Stimulated activated CD4-positive, alpha-beta T cell treated with anti-CD3 and anti-CD28 coated beads, Interleukin-1b, Interleukin-23, amount 100 ng/mL, for 4 hours (primary cell): ENCODE results near the gene FAHD1.

Experiments
- DNase-seq, 2 donors: peaks; one replicate each; pipeline ENCODE4 v3.0.0-alpha.2; 2020; ENCODE audit warnings: low read depth in 2 of 2

FAHD1 gene

DNA sequence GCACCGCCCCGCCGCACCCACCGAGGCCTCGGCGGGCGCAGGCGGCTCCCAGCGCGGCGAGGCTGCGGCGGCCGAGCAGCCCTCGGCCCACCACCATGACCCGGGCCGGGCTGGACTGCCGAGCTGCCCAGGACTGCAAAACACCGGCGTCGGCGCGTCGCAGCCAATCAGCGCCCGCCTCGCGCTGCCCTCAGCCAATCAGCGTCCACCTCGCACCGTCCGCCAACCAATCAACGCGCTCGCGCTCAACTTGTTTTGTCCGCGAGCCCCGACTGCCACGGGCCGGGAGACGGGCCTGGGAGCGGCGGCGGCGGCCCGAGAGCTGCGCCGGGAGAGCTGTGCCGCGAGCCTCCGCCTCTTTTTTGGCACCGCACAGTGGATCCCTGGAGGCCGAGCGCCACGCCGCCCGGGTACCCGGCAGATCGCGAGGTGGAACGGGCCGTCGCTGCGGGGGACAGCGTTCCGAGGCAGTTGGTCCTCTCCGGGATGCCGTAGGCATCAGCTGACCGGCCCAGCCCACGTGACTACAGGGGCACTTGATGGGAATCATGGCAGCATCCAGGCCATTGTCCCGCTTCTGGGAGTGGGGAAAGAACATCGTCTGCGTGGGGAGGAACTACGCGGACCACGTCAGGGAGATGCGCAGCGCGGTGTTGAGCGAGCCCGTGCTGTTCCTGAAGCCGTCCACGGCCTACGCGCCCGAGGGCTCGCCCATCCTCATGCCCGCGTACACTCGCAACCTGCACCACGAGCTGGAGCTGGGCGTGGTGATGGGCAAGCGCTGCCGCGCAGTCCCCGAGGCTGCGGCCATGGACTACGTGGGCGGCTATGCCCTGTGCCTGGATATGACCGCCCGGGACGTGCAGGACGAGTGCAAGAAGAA is at the start of gene FAHD1, which contains the start of gene HAGH:
TSS of gene FAHD1 (plus strand) at position 516 of the 883 bp plus-strand sequence. CDS start at position 549, 33 bp downstream.
TSS of gene HAGH (minus strand) at position 135 of the 883 bp plus-strand sequence. CDS start at position 97, 38 bp downstream.
- DNase-seq: peak; percentile 83

GRCh38 chr16:1777375-1778199 is 49.4 kb upstream of the FAHD1 start:
- no peak for DNase-seq

GRCh38 chr16:1778200-1779179 is 48.5 kb upstream of the FAHD1 start:
- no peak for DNase-seq

DNA sequence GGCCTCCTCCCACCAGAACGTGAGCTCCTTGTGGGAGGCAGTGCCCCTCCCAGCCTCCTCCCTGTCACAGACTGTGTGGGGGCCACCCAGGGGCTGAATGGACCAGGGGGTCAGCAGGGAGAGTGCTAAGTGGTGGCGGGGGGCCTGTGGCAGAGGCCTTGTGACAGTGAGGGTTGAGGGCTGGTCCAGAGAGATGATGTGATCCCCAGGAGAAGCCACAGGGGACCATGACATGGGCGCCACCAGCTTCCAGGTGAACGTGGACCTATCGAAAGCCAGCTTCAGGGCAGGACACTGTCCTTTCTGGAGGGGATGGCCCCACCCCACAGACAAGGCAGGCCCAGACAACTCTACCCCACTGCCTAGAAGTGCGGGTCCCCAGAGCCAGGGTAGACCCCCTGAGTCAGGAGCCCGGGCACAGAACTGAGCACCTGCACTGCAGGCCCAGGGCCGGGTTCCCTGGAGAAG is 47.7 kb upstream of the FAHD1 start:
- DNase-seq: no peak

- no peak for DNase-seq
Observed at GRCh38 chr16:1779741-1780676, 47.0 kb upstream of the FAHD1 start.

GRCh38 chr16:1780677-1781072 is 46.3 kb upstream of the FAHD1 start:
- no peak for DNase-seq

DNA sequence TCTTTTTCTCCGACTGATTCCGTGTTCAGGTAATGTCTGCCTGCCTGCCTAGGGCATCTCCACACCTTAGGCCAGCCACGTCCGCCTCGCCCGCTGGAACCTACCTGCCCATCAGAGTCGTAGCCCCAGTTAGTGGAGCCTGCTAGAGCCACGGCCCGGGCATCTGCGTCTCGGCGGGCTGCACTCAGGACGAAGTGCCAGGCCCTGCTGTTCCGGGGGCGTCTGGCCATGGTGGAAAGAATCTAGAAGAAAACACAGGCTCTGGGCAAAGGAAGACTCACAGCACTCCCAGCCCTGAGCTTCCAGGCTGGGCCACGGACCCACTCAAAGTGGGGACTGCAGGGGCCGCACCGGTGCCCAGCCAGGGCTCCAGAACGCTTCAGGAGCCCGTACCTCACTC is 45.8 kb upstream of the FAHD1 start:
- no peak for DNase-seq

DNA sequence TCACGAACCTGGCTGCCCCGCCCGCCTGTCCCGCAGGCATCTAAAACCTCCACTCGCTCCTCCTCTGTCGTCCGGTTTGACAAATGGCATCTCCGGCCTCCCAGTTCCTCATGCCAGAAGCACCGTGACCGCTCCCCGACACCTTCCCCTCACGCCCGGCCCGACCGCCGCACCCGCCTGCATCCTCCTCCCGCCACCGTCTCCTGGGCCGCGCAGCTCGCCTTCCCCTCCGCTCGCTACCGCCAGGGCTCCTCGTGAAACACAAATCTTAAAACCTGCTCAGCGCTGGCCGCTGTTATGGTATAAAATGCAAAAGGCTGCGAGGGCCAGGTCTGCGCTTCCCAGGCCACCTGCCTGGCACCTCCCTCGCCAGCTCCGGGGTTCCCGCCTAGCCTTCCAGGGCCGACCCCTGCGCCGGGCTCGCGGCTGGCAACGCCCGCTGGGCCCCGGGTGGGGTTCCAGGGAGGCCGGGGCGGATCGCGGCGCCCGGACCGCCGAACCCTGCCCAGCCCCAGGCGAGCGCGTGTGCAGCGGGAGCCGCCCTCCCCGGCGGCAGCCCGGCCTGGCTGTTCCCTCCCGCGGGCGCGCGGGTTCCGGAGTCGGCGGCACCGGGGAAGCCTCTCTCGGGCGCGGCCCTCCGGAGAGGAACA is 45.1 kb upstream of the FAHD1 start:
- no peak for DNase-seq

DNA sequence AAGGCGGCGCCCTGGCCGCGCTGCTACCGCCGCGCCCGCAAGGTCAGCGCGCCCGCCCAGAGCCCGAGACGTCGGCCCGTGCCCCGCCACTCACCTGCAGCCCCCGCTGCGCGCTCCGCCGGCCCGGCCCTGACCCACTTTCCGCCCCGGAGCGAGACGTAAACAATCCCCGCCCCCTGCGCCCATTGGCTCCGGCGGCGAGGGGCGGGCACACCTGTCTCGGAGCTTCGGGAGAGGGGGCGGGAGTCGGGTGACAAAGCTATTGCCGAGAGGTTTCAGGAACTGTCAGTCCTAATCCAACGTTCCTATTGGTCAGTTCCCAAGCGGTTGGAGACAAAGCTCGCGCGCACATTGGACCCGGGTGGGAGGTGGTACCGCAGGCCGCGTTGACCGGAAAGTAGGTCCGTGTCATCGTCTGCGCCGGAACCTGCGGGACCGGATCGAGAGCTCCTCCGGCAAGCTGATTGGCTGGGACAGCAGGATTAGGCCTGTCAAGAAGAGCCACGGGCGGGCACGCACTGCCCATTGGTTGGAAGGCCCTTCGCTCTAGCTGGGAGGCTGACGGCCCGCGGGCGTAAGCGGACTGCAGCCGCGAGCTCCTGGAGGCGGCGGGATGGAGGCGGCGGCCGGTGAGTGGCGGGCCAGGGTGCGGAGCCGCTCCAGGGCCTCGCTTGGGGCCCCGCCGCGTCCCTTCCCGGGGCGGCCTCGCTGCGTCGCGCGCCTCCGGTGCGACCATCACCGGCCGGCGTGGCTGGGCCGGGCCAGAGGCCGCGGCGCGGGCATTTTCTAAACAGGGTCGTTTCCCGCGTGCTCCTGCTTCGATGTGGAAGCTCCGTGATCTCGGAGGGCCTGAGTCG is 44.4 kb upstream of the FAHD1 start, which contains the start of the genes NUBP2 and SPSB3:
TSS of gene NUBP2 (plus strand) at position 553 of the 857 bp plus-strand sequence. CDS start at position 614, 61 bp downstream.
TSS of gene SPSB3 (minus strand) at position 164 of the 857 bp plus-strand sequence. CDS start 1,088 bp downstream, outside the sequence.
- peak; percentile 88 to 93 for DNase-seq

DNA sequence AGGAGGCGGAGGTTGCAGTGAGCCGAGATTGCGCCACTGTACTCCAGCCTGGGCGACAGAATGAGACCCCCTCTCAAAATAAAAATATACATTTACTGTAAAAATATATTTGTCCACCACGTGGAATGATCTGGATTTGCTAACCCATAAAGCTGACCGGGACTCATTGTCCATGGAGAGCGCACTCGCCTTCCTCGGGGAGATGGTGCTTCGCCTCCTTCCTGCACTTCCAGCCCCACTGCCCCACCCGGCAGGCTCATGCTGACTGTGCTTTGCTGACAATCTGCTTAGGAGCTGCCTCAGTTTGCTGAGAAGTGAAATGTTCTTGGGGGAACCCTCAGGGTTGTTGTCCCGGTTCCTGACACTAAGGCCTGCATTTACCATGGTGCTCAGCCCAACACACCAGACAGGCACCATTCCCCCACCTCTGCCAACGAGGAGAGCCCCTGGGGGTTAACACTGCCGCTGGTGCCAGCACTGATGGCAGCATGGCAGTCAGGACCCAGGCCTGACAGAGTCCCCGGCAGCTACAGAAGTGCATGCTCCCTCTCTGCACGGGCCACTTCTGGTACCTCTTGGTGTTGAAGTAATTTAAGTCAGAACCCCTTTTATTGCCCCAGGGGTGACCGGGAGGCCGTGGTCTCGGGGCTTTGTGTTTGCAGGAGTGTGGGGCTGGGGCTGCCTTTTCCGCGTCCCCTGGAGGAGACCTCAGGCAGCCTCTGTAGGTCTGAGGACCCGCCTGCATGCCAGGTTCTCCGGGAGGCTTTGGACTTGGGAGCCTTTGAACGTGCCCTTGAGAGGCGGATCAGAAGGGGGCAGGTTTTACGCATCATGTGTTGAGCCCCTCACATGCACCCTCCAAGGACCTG is 41.8 kb upstream of the FAHD1 start:
- DNase-seq: no peak

DNA sequence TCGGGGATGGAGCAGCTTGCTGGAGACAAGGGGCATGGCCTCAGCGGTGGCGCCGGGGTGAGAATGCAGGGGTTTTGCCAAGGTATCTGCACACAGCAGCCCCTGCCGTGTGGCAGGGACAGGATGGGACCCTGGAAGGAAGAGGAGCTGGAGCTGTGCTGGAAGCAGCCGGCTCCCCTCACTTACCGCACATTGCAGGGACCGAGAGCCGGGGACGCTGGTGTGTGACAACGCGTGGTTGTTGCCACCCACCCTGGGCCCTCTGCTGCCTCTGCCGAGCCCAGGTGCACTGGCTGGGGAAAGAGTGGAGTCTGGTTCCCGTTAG is 41.2 kb upstream of the FAHD1 start:
- DNase-seq: no peak

DNA sequence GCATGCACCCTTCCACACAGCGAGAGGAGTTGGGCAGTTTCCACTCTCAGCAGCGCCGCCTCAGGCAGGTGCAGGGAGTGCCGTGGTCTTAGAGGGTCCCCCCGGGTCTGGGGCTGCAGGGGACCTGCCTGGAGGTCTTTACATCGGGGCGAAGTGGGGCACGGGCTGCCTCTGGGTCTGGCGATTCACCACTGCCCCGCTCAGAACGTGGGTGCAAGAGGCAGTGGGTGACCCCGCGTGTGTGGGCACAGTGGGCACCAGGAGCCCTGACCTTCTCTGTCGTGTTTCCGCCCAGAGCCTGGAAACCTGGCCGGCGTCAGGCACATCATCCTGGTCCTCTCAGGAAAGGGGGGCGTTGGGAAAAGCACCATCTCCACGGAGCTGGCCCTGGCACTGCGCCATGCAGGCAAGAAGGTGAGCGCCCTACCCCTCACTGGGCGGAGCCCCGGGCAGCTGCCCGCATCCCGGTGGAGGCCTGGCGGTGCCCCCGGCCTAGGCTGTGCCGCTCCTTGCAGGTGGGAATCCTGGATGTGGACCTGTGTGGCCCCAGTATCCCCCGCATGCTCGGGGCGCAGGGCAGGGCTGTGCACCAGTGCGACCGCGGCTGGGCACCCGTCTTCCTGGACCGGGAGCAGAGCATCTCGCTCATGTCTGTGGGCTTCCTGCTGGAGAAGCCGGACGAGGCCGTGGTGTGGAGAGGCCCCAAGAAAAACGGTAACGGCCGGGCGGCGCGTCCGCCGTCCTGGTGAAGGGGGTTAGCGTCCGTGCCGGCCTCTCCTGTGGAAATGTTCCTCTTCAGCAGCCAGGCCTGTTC is 40.6 kb upstream of the FAHD1 start:
- no peak for DNase-seq

DNA sequence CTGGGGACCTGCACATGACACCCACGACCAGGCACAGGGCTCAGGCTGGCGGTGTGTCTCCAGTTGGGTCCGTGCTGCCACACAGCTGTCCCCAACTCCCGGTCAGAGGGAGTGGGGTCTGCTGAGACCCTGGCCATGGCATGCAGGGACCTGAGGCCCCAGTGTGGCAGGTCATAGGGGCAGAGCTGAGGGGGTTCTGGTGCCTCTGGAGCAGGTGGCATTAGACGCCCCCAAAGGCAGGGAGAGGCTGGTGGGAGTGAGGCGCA is 40.0 kb upstream of the FAHD1 start:
- no peak for DNase-seq

DNA sequence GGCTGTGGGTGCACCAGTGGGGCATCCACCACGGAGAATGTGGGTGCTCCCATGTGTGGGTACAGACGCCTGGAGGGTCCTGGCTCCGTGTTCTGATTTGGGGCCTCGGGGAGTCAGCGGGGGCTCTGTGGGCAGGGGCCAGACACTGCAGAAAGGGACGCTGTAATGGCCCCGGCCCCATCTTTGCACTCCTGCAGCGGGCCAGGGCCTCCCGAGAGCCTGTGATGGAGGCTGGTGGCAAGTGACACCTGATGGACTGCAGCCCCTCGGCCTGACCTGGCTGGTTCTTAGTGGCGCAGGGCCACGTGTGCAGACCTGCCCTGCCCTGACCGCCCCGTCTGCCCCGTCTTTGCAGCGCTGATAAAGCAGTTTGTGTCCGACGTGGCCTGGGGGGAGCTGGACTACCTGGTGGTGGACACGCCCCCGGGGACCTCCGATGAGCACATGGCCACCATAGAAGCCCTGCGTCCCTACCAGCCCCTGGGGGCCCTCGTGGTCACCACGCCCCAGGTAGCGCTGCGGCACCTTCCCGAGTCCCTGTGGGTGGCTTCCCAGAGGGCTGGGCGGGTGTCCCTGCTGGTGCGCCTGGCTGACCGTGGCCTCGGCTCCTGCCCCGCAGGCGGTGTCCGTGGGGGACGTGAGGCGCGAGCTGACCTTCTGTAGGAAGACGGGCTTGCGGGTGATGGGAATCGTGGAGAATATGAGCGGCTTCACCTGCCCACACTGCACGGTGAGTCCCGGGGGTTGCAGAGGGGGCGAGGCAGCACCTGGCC is 39.5 kb upstream of the FAHD1 start:
- no peak for DNase-seq

DNA sequence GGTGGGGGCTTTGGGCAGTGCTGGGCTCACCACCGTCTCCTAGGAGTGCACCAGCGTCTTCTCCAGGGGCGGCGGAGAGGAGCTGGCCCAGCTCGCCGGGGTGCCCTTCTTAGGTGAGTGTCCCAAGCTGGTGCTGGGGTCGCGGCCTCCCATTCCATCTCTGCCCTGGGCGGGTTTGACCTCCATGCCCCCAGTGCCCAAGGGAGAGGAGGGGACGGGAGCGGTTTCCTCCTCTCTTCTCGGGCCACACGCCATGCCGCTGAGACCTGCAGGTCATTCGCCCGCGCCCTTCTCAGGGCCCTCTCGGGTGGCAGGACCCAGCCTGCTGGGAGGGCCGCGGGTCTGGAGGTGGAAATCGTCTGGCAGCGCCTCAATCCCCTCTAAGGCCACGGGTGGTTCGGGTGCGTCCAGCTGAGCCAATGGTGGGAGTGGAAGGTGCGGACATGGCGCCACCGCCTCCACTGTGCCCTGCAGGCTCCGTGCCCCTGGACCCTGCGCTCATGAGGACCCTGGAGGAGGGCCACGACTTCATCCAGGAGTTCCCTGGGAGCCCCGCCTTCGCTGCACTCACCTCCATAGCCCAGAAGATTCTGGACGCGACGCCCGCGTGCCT is 38.8 kb upstream of the FAHD1 start:
- no peak for DNase-seq

DNA sequence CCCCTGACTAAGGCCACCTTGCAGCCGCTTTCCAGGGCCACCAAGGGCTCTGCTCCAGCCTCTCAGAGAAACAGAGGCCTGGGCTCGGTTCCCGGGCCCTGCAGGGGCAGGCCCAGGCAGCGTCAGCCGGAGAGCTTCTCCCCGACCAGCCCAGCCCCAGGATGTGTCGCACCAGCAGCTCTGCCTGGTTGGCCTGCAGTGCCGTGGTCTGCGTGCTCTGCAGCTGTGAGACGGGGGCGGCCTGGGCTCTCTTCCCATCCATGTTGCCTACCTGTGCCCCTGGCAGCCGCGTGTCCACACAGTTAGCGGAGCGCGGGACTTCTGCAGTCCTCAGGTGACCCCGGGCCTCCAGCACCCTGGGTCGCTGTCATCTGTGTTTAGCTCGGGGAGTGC is 38.3 kb upstream of the FAHD1 start:
- DNase-seq: no peak
